T47D (cell line): Measurements from ENCODE around the gene IGFBP4.

Source experiments
- DNase-seq, 2 experiments: peaks; one replicate each; pipeline versions ENCODE4 v3.0.0 to v3.0.0-alpha.2; 2011 to 2012; ENCODE audit warnings: low read depth in 1 of 2, low spot score in 1 of 2
- JUND ChIP-seq: IDR thresholded peaks from 2 replicates; pipeline ENCODE4 v1.6.1; 2012; ENCODE audit warnings: low read depth
- in situ Hi-C: cut with HindIII; loops from 2 replicates; pipeline ENCODE4 v1.10.0; 2016; ENCODE audit warnings: low sequenced_read_pairs, low pct_unique_long_range_greater_than_20kb

IGFBP4 gene

DNA sequence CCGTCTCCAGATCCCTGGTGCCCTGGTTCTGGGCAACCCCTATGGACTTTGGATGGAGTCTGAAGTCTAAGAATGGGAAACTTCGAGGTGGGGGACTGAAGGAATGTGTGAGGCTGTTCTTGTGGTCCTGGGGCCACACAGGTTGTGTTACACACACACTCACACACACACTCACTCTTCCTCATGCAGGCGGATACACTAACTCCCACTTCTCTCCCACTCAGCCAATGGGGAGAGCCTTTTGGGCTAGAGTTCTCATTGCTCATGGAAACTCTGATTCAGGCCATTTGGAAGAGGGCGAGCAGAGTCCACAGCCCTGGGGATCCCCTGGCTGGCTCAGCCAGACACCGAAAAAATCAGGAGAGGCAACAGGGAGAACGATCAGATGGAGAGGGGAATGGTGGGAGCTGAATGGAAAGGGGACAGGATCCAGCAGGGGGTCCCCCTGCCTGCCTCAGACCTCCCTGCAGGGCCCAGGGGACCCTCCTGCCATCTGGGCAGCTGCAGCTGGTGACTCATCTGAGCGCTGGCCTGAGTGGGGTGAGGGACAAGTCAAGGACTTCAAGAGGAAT lies 9.1 kb downstream of the IGFBP4 start:
- no peak for TF ChIP-seq JUND
- in situ Hi-C loops = no loop called here
- DNase-seq = no peak

DNA sequence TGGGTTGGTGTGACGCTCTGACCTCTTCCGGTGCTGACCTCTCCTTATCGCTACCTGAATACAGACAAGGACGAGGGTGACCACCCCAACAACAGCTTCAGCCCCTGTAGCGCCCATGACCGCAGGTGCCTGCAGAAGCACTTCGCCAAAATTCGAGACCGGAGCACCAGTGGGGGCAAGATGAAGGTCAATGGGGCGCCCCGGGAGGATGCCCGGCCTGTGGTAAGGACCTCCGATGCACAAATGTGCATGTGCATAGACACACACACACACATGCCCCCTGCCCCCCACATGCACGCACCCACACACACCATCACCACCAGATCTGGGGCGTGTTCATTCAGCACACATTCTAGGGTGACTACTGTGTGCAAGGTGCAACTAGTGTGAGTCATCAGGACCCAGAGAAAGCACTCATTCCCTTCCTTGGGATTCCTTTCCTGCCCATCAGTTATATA lies 9.7 kb downstream of the IGFBP4 start:
- in situ Hi-C loops = no loop called here
- no peak for TF ChIP-seq JUND
- no peak for DNase-seq

DNA sequence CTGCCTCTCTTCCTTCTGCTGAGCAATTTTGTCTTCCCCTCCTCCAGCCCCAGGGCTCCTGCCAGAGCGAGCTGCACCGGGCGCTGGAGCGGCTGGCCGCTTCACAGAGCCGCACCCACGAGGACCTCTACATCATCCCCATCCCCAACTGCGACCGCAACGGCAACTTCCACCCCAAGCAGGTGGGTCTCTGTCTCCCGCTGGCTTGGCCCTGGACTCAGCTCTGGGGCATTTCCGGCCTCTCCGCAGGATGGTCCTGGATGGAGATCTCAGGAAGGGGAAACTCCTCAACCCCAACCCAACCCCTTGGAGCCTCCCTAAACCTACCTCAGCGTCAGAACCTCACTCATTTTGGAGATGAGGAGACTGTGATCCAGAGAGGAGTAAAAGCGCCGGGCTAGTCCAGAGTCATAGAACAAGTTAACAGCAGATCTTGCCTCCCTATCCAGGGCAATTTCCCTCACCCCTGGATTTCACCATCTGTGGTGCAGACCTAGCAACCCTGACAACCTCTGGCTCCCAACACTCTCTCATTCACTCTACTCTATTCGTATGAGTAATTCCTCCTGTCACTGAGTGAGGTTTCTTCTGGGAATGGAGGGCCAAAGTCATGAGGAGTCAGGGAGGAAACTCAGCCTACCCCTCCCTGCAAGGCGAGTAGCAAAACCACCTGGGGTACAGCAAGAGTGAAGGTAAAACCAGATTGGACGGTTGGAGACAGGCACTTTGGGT lies 10.8 kb downstream of the IGFBP4 start:
- TF ChIP-seq JUND = no peak
- no peak for DNase-seq
- in situ Hi-C loops = no loop called here

DNA sequence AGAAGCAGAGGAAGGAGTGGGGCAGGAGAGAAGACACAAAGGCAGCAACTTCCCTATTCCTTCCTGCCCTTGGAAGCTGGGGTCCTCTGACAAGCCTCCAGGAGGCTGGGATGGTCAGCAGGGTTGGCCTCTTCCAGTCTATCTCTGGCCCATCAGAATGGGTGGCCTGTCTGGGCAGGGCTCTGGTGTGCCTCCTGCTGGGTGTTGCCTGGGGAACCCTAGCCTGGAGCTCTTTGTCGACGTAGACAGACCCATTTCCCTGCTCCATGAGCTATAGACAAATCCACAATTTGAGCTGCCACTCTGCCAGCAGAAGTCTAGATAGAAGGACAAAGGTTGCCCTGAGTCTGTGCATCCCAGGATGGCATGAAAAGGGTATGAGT lies 11.4 kb downstream of the IGFBP4 start:
- no peak for TF ChIP-seq JUND
- DNase-seq = no peak
- in situ Hi-C loops = no loop called here

DNA sequence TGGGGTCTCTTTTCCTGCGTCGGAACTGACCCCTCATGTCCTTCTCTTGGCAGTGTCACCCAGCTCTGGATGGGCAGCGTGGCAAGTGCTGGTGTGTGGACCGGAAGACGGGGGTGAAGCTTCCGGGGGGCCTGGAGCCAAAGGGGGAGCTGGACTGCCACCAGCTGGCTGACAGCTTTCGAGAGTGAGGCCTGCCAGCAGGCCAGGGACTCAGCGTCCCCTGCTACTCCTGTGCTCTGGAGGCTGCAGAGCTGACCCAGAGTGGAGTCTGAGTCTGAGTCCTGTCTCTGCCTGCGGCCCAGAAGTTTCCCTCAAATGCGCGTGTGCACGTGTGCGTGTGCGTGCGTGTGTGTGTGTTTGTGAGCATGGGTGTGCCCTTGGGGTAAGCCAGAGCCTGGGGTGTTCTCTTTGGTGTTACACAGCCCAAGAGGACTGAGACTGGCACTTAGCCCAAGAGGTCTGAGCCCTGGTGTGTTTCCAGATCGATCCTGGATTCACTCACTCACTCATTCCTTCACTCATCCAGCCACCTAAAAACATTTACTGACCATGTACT lies 13.2 kb downstream of the IGFBP4 start:
- TF ChIP-seq JUND = no peak
- in situ Hi-C loops = no loop called here
- no peak for DNase-seq

DNA sequence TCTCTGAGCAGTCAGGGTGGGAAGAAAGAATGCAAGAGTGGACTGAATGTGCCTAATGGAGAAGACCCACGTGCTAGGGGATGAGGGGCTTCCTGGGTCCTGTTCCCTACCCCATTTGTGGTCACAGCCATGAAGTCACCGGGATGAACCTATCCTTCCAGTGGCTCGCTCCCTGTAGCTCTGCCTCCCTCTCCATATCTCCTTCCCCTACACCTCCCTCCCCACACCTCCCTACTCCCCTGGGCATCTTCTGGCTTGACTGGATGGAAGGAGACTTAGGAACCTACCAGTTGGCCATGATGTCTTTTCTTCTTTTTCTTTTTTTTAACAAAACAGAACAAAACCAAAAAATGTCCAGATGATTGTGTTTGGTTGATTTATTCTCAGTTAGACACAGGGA lies 14.1 kb downstream of the IGFBP4 start:
- TF ChIP-seq JUND = no peak
- in situ Hi-C loops = no loop called here
- peak in 1 of 2 experiments; percentile 10 for DNase-seq

DNA sequence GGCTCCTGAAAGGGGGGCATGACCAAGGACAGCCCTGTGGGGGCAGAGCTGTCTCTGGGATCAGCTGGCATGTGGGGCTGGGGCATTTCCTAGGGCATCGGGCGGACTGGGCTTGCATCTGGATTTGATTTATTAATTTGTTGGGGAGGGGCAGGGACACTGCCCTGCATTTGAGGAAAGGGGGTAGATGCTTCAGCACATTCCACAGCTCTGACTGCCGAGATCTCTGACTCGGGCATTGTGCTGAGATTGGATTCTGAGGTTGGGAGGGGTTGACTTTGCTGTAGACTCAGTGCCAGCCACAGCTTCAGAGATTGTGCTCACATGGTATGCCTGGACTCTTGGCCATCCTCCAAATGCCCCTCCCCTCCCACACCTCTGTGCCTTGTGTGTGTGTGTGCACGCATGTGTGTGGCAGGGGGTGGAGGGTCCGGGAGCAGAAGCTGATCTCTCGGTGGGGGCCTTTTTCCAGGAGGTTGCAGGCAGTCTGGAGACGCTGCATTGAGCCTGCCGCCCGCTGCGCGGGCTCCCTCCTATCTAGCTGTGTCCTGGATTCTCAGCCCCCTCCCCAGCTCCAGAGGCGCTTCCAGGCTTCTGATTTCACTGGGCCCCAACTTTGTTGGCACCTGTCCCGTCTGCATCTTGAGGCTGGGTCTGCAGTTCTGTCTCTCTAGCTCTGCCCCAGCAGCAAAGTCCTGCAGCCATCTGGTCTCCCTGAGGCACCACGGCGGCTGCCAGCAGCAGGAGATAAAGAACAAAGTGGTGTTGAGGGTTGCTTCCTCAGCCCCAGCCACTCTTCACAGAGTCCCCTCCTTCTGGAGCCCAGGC lies 14.9 kb downstream of the IGFBP4 start:
- DNase-seq = no peak
- in situ Hi-C loops = no loop called here

DNA sequence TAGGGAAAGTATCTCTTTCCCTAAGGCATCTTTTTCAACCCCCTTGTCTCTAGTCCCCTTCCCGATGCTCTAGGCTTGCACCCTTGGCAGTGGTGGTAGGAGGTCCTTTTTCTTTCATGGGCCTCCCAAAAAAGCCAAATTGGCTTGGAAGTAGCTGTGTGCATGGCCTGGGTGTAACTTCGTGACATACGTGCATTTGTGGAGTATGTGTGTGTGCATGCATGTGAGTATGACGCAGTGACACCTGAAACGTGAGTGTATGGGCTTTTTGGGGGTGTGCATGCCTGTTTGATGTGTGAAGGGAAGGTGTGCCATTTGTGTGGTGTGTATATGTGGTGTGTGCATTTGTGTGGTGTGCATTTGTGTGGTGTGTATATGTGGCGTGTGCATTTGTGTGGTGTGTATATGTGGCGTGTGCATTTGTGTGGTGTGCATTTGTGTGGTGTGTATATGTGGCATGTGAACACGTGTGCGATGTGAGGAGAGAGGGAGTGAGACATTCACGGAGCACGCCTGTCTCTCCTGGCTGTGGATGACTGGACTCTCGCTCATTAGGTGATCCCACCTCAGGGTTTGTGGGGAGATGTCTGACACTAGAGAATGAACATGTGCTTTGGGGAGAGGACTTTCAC lies 15.7 kb downstream of the IGFBP4 start:
- DNase-seq = no peak
- in situ Hi-C loops = no loop called here
- TF ChIP-seq JUND = no peak

More for the DNA sequence above, 14.9 kb downstream of the IGFBP4 start:
- TF ChIP-seq JUND = no peak

DNA sequence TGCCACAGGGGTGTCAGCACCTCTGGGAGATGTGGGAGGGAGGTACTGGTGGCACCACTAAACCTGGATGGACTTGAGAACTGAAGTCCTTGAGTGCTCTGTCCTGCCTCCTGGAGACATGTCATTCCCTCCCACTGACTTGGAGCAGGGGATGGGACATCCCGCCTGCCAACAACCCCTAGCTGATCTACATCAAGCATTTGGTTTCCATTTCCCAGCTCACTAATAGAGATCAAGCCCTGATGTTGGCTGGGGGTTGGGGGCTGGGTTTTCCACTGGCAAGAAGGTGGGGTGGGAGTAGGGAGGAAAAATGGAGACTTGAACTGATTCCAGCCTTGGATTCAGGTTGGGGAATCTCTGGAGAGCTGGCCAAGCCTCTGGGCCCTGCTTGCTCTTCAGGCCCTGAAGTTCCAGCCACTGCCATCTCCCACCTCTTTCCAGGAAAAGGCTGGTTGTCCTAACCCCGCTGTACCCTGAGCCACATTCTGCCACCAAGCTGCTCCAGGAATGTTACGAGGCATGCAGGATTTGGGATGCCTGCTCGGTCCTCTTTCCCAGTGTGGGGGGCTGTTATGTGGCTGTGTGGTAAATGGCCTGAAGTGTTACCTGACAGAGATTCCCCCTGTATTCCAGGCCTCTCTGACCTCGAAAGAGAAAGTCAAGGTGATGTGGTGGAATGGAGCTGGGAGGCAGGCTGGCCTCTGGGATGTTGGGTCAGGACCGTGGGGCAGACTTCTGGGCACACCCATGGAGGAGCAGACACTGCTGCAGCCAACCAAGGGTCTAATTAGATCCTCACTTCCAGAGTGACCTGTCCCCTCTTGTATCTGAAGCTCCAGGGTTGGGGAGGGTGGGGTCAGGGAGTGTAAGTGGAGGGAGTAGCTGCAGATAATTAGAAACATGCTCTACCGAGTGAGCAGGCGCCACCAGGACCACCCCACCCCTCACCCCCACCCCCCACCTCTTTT lies 16.7 kb downstream of the IGFBP4 start:
- DNase-seq = no peak
- in situ Hi-C loops = no loop called here
- no peak for TF ChIP-seq JUND

DNA sequence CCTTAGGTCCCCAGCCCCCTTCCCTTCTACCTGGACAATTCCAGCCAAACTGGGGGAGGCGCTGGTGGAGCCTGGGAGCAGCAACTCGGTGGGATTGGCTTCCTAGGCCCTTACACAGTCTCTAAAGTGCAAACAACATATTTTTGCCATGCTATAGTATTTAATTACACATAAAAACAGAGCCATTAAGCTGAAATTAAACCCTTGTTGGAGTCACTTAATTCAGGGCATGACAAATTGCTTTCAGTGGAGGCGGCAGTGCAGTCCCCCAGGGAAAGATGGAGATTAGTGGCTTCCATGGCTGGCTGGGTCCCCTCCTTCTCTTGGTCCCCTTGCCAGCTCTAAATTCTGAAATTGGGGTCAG lies 17.3 kb downstream of the IGFBP4 start:
- in situ Hi-C loops = no loop called here
- TF ChIP-seq JUND = no peak
- no peak for DNase-seq

DNA sequence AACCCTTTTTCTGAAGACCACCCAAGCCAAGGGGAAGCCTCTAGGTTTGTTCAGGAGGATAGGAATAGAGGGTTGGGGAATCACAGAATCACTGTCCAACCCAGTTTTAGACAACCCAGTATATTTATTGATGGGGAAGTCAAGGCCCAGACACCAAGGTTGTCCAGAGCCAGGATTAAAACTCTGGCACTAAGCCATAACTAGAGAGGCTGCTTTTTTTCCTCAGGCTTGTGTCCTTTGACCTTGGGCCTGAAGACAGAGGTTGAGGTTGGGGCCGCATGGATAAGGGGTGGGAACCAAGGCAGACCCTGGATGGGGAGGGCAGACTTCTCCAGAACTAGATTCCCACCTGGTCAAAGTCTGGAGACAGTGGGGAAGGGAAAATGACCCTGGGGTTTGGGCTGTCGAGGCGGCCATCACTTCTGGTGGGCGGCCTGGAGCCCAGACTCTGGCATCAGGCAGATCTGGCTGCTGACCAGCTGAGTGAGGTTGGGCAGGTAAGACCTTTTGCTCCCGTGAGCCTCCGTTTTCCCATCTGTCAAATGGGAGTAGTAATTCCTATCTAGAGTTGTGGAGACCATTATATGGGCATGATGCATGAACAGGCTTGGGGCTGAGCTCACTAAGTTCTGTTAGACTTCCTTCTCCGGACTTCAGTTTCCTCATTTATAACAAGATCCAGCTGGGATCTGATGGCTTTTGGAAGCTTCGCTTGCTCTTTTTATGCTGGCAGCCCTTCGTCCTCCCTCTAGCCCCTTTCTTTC lies 17.9 kb downstream of the IGFBP4 start:
- TF ChIP-seq JUND = no peak
- in situ Hi-C loops = no loop called here
- DNase-seq = no peak
